Activated CD8-positive, alpha-beta memory T cell treated with anti-CD3 and anti-CD28 coated beads for 48 hours (primary cell): Measurements from ENCODE around the gene RALGPS1.
A peak's percentile ranks its signal among the peaks of the same experiment; 100 is the strongest.
"Not testable (repeated sequence)": the region's sequence is repeated elsewhere in the genome, so short reads cannot be mapped to it uniquely, and the experiment has no call there.

Experiments
- DNase-seq, 3 experiments: peaks; one replicate each; pipeline ENCODE4 v3.0.0-alpha.2; 2020; ENCODE audit warnings: low read depth in 2 of 3, low spot score in 2 of 3

The RALGPS1 gene

DNA sequence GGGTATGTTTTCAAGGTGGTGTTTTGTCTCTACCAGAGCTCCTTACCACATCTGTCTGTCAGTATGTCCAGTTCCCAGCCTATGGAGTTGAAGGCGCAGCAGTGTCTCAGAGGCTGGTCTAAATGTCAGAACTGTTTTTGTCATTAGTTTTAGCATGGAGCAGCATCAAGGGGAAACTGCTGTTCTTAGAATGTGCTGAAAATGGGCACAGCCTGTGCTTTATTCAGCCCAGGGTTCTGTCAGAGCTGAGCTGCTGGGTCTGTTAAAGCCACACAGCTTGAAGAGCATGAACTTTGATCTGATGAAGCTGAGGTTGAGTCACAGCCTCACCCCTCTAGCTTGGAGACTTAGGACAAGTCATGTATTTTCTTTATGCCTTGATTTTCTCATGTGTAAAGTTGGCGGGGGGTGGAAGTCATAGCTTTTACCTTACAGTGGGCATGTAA lies 71.9 kb downstream of the RALGPS1 start:
- DNase-seq, result no peak

- DNase-seq, result no peak
Measured at GRCh38 chr9:126988857-126989256, 74.3 kb downstream of the RALGPS1 start.

- no peak for DNase-seq
Measured at GRCh38 chr9:126989847-126990842, 75.6 kb downstream of the RALGPS1 start.

- no peak for DNase-seq
Measured at GRCh38 chr9:126991183-126991582, 76.6 kb downstream of the RALGPS1 start.

DNA sequence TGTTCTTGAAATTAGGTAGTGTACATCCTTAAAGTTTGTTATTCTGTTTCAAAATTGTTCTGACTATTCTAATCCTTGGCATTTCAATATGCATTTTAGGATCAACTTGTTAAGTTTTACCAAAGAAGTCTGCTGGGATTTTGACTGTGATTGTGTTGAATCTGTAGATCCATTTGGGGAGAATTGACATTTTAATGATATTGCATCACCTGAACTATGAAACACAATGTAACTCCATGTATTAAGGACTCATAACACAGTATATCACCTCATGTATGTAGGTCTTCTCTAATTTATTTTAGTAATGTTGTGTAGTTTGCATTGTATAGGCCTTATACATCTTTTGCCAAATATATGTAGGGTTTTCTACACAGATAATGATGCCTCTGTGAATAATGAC lies 77.8 kb downstream of the RALGPS1 start:
- DNase-seq, result no peak

DNA sequence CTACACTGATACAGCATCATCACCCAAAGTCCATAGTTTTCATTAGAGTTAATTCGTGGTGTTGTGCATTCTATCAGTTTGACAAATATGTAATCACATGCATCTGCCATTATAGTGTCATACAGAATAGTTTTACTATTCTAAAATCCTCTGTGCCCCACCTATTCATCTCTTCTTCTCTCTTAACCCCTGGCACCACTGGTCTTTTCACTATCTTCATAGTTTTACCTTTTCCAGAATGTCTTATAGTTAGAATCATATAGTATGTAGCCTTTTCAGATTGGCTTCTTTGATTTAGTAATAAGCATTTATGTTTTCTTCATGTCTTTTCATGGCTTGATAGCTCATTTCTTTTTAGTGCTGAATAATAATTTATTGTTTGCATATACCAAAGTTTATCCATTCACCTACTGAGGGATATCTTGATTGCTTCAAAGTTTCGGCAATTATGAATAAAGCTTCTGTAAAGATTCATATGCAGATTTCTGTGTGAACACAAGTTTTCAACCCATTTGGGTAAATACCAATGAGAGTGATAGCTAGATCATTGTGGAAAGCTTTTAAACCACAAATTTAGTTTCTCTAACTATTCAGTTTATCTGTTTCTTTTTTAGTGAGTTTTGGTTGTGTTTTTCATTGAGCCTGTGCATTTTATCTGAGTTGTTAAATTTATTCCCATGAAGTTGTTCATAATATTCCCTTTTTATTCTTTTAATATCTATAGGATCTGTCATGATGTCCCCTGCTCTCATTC lies 84.9 kb downstream of the RALGPS1 start:
- no peak for DNase-seq

DNA sequence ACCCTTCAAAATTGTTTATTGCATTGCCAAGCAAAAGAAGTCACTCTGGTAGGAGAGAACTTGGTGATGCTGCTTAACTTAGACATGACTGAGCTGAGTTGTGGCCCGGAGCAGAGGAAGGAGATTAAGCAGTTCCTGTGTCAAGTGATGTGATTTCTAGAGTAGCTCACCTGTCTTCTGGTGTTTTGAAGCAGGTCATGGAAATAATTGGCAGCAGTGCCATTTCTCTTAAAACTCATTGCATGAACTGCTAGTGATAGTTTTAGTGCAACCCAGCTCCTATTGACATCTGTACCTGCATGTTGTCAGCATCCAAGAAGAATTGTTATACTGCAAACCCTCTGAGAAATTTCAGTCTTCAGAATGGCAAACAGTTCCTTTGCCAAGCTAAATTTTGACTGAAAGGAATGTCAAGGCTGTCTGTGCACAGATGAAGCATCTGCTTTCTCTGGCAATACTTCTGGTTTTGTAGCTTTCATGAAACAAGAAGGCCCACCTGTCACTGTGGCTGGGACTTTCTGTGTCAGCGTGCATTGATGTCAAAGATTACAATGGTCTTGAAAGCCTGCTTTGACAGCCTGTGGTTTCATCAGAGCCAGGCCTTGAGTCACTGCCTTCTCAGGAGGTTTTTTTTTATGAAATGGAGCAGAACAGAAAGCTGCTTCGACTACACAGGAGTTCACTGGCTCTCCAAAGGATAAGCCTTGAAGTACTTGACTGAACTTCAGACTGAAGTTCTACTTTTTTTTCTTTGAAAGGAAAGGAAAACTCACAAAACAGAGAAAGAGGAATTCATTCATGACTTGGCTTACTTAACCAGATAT lies 90.6 kb downstream of the RALGPS1 start:
- peak in 2 of 3 experiments; percentile 38 to 42 for DNase-seq

GRCh38 chr9:127005770-127006314 lies 91.3 kb downstream of the RALGPS1 start:
- DNase-seq, result no peak

- DNase-seq, result no peak
Measured at GRCh38 chr9:127007638-127008037, 93.1 kb downstream of the RALGPS1 start.

DNA sequence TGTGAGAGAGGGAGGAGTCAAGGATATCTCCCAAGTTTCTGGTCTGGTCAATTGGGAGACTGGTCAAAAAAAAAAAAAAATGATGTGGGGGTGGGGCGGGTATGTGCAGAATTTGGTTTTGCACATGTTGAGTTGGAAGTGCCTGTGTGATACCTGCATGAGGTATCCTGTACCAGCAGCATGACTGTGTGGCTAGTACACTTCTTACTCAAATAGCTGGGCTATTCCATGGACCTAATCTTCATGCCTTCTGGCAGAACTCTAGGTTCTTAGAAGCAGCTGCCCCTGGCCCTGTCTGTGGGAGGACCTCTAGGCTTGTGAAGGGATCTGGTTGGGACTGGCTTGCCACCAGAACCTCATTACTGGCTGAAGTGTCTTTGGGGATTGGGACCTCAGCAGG lies 93.5 kb downstream of the RALGPS1 start:
- DNase-seq, result no peak

DNA sequence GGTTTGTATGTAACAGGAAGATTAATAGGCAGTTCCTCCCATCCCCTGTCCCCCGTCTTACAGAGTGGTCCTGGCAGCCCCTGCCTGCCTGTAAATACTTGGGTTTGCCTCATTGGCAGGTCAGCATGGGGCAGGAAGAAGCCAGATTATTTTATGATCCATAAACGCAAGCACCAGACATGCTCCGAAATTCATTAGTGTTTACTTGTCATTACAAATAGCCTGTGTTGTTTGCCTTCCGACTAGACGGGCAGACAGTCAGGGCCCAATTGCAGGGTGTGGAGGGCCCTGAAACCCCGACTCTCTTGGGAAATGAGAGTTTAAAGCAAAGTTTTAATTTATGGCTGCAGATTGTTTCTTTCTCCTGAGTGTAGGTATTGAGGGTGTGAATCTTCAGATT lies 97.2 kb downstream of the RALGPS1 start:
- no peak for DNase-seq

GRCh38 chr9:127012250-127012649 lies 97.7 kb downstream of the RALGPS1 start:
- no peak for DNase-seq

DNA sequence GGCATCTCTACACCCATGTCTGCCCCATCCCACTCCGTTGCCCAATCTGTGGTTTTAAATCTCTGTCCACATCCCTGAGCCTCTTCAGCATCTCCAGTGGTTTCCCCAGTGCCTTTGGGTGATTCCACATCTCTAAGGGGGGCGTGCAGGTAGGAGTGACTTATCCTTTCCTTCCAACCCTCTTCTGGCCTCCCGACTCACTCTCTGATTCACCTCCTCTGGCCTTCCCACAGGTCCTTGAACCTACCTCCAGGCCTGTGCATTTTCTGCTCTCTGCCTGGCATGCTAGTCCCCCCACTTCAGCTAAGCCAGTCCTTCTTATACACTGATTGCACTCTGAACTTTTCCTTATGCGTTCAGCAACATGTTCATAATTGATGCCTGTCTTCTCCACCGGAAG lies 99.0 kb downstream of the RALGPS1 start:
- no peak for DNase-seq

- DNase-seq, result no peak
Measured at GRCh38 chr9:127014216-127014909, 99.8 kb downstream of the RALGPS1 start.

DNA sequence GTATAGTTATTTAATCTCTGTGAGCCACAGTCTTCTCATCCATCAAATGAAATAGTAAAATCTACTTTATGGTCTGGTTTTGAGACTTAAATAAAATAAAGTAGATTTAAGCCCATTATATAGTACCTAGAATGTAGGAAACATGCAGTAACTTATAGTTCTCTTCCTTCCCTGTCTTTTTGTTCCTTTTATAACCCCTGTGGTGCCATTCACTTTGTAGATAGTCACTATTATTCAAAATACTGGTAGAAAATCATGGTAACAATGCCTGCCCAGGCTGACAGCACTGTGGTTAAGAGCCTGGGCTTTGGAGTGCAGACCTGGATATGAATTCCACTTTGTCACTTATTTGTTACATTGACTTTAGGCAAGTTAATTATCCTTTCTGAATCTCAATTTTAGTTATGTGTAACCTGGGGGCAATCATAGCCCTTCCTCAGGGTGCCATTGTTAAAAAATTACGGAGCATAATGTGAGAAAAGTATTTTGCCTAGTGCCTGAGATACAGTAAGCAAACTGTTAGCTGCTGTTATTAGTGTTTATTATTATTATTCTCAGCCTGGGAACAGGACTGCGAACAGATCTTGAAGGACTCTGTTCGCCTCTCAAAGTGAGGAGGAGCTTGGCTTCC lies 100.4 kb downstream of the RALGPS1 start:
- no peak for DNase-seq

DNA sequence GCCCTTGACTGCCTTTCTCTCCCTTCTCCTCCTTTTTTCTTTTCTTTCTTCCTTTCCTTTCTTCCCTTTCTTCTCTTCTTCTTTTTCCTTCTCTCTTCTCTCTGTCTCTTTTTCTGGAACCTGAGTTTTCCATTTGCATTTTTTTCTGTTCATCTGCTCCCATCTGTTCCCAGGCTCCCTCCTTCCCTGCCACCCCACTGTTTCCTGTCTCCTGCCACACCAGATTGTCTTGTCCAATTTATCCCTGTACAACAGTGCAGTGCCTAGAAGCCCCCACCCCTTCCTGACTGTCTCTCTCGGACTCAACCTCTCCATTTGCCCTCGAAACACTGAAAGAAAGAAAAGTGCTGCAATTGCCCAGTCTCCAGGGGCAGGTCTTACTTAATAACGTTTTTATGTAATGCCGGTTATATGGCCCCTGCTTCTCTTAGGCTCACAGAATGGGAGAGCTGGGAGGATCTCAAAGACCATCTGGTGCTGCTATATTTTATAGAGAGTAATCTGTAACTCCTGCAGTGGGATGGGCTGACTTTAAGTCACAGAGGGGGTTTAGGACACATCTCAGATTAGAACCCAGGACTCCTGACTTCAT lies 101.4 kb downstream of the RALGPS1 start:
- no peak for DNase-seq

- DNase-seq, result not testable (repeated sequence)
Measured at GRCh38 chr9:127017979-127018378, 103.4 kb downstream of the RALGPS1 start.

- no peak for DNase-seq
Measured at GRCh38 chr9:127018935-127019334, 104.4 kb downstream of the RALGPS1 start.

DNA sequence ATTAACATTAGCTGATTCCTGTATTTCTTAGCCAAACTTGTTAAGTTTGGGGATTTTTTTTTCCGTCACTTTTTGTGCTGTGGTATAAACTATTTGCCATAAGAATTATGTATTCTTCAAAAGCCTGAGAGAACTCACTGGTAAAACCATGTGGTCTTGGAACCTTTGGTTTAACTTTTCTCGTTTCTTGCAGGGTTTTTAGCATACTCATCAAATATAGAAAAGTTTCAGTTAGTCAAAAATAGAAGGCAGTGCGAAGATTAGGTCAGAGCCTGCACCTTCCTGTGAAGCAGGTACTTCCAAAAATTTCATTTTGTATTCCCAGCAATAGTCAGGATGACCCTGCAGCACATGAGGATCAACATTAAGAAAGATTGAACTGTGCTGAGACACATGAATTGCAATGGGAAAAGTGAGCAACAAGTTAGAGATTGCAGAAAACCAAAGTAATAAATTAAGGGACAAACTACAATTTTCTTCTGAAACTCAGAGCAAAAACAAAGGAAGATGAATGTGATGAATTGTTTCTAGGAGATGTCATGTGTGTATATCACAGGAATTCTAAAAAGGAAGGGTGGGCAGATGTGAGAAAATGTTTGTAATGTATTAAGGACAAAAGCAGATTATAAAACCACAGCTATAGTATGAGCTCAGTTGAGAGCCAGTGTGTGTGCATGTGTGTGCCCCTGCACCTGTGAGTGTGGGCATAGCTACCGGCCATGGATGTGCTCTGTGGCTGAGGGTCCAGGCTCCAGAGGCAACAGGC lies 105.6 kb downstream of the RALGPS1 start:
- no peak for DNase-seq
